ENCODE measurements around the gene RIMKLA.

Gene RIMKLA, protein sequence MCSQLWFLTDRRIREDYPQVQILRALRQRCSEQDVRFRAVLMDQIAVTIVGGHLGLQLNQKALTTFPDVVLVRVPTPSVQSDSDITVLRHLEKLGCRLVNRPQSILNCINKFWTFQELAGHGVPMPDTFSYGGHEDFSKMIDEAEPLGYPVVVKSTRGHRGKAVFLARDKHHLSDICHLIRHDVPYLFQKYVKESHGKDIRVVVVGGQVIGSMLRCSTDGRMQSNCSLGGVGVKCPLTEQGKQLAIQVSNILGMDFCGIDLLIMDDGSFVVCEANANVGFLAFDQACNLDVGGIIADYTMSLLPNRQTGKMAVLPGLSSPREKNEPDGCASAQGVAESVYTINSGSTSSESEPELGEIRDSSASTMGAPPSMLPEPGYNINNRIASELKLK

GRCh38 chr1:42380586-42381279 lies at the start of gene RIMKLA:
RIMKLA (plus strand) TSS chr1:42380792; CDS start chr1:42380935, 143 bp downstream.
- DNase-seq, result peak in 1 of 2 donors; percentile 17

GRCh38 chr1:42332877-42333276 lies 47.7 kb upstream of the RIMKLA start:
- no peak for DNase-seq

DNA sequence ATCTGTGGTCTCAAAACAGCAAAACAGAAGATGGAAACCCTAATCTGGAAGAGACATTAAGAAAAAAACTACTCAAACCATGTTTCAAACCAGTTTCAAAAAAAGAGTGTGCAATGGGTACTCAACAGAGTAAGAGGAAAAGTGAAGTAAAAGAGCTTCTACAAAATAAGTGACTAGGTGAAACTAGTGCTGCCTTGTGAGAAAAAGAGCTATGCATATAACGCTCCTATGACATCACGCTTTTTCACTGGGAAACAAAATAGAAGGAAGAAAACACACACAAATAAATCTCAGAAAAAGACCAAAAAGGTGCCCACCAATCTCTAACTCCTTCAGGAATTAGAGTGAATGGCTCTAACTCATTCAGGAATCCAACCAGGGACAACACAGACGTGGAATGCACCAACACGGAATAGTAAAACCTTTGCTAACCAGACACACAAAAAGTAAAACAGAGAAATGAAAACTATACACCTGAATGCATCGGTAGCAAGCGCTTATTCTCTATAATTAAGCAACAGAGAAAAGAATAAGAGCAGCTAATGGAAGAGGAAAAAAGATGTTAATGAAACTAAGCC lies 46.8 kb upstream of the RIMKLA start:
- no peak for DNase-seq

DNA sequence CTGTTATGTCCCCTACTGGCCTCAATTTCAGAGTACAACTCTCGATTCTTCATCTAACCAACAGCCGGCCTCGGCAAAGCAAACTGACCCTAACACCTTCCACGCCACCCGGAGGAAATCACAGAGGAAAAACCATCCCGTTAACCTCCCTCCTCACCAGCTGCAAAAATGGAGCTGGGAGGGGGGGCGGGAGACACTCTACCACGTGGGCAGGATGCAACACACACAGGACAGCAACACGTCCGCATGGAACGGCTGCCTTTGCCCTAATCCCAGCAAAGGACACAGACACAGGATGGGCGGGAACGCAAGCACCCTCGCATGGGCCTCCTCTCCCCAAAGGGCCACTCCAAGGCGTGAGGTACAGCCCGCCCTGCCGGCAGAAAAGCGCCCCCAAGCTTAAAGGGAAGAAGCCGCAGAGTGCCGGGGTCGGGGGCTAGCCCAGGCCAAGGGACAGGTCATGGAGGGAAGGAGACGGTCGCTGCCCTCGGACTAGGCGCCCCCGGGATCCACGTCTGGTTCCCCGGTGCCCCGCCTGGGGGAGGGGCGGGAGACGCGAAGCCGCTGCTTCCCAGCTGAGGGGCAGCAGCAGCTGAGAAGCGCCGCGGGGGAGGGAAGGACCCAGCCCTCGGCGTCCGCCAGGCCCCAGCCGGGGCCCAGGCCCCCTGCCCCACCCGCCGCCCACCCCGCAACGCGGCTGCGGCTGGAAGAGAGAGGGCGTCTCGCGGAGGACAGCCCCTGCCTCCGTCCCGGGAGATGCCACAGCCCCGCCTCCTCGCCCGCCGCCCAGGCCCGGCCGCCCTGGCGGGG lies 46.1 kb upstream of the RIMKLA start:
- DNase-seq, result peak in 1 of 2 donors; percentile 54

GRCh38 chr1:42335050-42335808 lies 45.4 kb upstream of the RIMKLA start, which contains the start of gene FOXJ3:
FOXJ3 (minus strand) TSS chr1:42335235; CDS start chr1:42311093, 24,142 bp downstream.
- DNase-seq, result peak; percentile 53 to 78

GRCh38 chr1:42335809-42336518 lies 44.6 kb upstream of the RIMKLA start:
- DNase-seq, result no peak

GRCh38 chr1:42336978-42337377 lies 43.6 kb upstream of the RIMKLA start:
- DNase-seq, result no peak

GRCh38 chr1:42340093-42340492 lies 40.5 kb upstream of the RIMKLA start:
- no peak for DNase-seq

- no peak for DNase-seq
These were observed 39.7 kb upstream of the RIMKLA start for GRCh38 chr1:42340901-42341300.

DNA sequence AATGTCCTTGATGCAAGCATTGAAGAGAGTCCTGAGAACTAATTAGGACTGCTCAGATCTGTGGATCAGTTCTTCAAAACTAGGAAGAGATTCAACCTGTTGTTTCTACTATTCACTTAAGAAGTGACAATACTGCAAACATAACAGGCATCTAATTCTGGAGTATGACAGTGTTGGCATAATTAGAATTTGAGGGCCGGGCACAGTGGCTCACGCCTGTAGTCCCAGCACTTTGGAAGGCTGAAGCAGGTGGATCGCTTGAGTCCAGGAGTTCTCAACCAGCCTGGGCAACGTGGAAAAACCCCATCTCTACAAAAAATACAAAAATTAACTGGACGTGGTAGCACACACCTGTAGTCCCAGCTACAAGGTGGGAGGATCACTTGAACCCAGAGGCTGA lies 37.5 kb upstream of the RIMKLA start:
- DNase-seq, result no peak

GRCh38 chr1:42348498-42348897 lies 32.1 kb upstream of the RIMKLA start:
- DNase-seq, result no peak

- no peak for DNase-seq
These were observed 30.5 kb upstream of the RIMKLA start for GRCh38 chr1:42350086-42350485.

DNA sequence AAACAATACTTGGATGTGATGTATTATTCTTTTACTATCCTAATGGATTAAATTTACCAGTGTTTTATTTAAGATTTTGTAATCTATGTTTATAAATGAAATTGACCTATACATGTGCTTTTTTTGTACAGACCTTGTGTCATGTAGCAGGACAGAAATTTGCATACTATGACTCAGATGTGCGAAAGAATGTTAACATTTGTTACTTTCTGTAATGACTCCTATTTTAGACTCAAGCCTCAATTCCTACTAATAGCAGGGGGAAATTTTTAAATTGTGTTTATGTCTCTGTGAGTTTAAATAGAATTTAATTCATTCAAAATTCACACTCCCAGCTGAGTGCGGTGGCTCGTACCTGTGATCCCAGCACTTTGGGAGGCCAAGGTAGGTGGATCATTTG lies 21.8 kb upstream of the RIMKLA start:
- DNase-seq, result no peak

DNA sequence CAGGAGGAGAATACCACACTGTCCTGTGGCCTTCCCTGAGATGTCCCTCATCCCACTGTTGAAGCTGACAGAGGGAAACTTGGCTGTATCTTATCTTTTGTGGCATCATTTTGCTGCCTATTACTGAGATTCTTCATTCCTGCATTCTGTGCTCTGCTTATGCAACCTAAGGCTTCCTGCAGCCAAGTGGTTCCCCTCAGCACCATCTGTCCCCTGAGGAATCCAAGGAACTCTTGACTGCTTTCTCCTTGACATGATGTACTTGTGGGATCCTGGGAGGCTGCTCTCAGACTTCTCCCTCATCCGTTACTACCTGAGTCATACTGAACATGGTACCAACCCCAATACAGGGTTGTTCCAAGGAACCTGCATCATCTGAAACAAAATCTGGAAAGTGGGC lies 21.1 kb upstream of the RIMKLA start:
- DNase-seq, result no peak

DNA sequence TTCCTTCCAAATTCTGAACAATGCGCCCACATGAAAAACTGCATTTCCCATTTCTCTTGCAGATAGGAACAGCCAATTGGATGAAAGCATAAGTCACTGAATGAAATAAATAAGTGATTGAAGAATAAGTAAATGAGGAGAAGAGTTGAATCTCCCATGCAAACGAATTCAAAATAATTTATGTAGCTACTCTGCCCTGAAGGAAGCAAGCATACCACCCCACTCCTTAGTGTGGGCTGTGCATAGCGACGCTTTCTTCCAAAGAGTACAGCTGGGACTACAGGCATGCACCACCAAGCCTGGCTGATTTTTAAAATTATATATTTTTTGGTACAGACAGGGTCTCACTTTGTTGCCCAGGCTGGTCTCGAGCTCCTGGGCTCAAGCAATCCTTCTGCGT lies 16.5 kb upstream of the RIMKLA start:
- no peak for DNase-seq

DNA sequence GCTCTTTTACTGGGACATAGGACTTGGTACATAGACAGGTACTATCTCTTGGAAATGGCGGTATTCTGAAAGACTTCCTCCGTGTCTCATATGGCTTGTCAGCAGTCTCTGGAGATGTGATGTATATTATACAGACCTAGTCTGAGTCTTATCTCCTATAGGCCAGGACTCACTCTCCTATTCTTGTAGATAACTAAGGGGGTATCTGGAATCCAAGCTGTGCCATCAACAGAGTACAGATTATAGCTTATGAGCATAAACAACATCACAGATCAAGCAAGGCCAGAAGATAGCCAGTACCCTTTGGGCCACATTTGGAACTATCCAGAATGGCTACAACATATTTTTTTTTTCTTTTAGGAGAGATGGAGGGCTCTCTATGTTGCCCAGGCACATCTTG lies 16.1 kb upstream of the RIMKLA start:
- no peak for DNase-seq

- no peak for DNase-seq
These were observed 15.5 kb upstream of the RIMKLA start for GRCh38 chr1:42365118-42365517.

DNA sequence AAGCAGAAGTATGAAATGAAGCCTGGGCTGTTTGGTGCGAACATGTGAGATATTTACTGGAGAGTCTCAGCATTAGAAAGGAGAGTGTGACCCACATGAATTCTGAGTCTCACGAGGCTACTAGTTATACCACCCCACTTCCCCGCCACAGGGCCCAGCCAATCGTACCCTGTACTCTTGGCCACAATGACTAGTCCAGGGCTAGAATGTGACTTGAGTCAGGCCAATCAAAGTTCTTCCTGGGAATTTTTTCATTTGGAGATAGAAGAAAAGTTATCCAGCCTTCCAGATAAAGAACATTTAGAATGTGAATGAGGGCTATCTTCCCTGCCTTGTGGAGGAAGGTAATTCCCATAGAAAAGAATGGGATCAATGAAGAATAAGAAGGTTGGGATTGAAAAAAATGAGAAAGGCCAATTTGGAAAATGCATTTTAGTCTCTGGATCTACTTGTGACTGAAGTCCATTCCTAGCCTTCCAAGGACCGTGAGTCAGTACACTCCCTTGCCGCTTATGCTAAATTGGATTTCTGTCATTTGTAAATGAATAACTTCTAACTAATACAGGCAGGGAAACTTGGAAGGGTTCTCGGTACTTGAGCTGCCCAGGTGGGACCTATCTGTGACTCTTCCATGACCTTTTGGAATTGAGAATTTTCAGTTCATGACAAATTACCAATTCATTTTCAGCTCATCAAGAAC lies 12.3 kb upstream of the RIMKLA start:
- no peak for DNase-seq

GRCh38 chr1:42369471-42369870 lies 11.1 kb upstream of the RIMKLA start:
- no peak for DNase-seq

- no peak for DNase-seq
These were observed 9.6 kb upstream of the RIMKLA start for GRCh38 chr1:42370876-42371549.

All from bone marrow (tissue), 2 donors.